Loucy (cell line): ENCODE measurements around the gene SLC22A23.

Source experiments
- H2AFZ ChIP-seq: fragments of 200-600 bp; sonication (generic); 2 replicates; pipeline ENCODE4 v1.6.0; 2016; ENCODE audit warnings: antibody characterized with exemption, mild to moderate bottlenecking, low read length, moderate library complexity
- H3F3A ChIP-seq: fragments of 200-600 bp; 2 replicates; pipeline ENCODE4 v1.6.0; 2016; ENCODE audit warnings: antibody characterized with exemption, low read depth, mild to moderate bottlenecking
- H3K27me3 ChIP-seq: fragments of 200-600 bp; sonication (generic); 2 replicates; pipeline ENCODE4 v1.6.1; 2014; ENCODE audit warnings: low read length, mild to moderate bottlenecking; ENCODE audit not compliant: insufficient read depth, poor library complexity, severe bottlenecking
- H3K36me3 ChIP-seq: fragments of 200-600 bp; sonication (generic); 2 replicates; pipeline ENCODE4 v1.6.1; 2016; ENCODE audit warnings: low read length; ENCODE audit not compliant: insufficient read depth
- H3K4me1 ChIP-seq: fragments of 200-600 bp; sonication (generic); 2 replicates; pipeline ENCODE4 v1.5.1; 2014; ENCODE audit warnings: low read length, mild to moderate bottlenecking; ENCODE audit not compliant: insufficient read depth, poor library complexity, severe bottlenecking
- H3K4me2 ChIP-seq: fragments of 200-600 bp; sonication (generic); 2 replicates; pipeline ENCODE4 v1.6.0; 2014; ENCODE audit warnings: antibody characterized with exemption, low read length, low read depth, mild to moderate bottlenecking; ENCODE audit not compliant: poor library complexity, severe bottlenecking
- H3K4me3 ChIP-seq: fragments of 200-600 bp; sonication (generic); 2 replicates; pipeline ENCODE4 v1.5.1; 2014; ENCODE audit warnings: low read length, mild to moderate bottlenecking, mixed read lengths; ENCODE audit not compliant: poor library complexity, severe bottlenecking
- H3K79me2 ChIP-seq: fragments of 200-600 bp; sonication (generic); 2 replicates; pipeline ENCODE4 v1.6.1; 2014; ENCODE audit warnings: low read length; ENCODE audit not compliant: insufficient read depth
- H3K9ac ChIP-seq: fragments of 200-600 bp; sonication (generic); 2 replicates; pipeline ENCODE4 v1.6.0; 2014; ENCODE audit warnings: mild to moderate bottlenecking, low read depth, low read length, moderate library complexity; ENCODE audit not compliant: poor library complexity, severe bottlenecking
- H3K9me2 ChIP-seq: fragments of 200-600 bp; sonication (generic); replicated peaks from 2 replicates; pipeline ENCODE4 v1.6.1; 2016; ENCODE audit warnings: low read depth, low read length, mixed read lengths
- H3K9me3 ChIP-seq: fragments of 200-600 bp; sonication (generic); 2 replicates; pipeline ENCODE4 v1.6.1; 2014; ENCODE audit warnings: mild to moderate bottlenecking, antibody characterized with exemption, low read length, low read depth; ENCODE audit not compliant: insufficient read depth
- H4K20me1 ChIP-seq: fragments of 200-600 bp; sonication (generic); 2 replicates; pipeline ENCODE4 v1.6.0; 2014; ENCODE audit warnings: antibody characterized with exemption, low read length, mild to moderate bottlenecking; ENCODE audit not compliant: insufficient read depth, poor library complexity, severe bottlenecking
- CTCF ChIP-seq: fragments of 200-600 bp; sonication (generic); conservative IDR thresholded peaks from 2 replicates; pipeline ENCODE4 v1.5.1; 2014; ENCODE audit warnings: mild to moderate bottlenecking, antibody characterized with exemption, low read length
- EZH2phosphoT487 ChIP-seq: fragments of 200-600 bp; IDR thresholded peaks from 2 replicates; pipeline ENCODE4 v1.6.1; 2018; ENCODE audit warnings: antibody characterized with exemption, mild to moderate bottlenecking, moderate library complexity, borderline replicate concordance

The SLC22A23 gene

GRCh38 chr6:3490625-3490980 lies 33.8 kb upstream of the SLC22A23 start:
- Histone ChIP-seq H3K4me3 (no peak overlapping the region), H3K9me3 (no peaks in the 10 kb centered on the region), H3F3A (no peaks in the 10 kb centered on the region), H3K9ac (no peak overlapping the region), H3K4me2 (no peak overlapping the region), H2AFZ (no peak overlapping the region), H3K27me3 (no peaks in the 10 kb centered on the region), H3K36me3 (no peaks in the 10 kb centered on the region), H3K79me2 (no peaks in the 10 kb centered on the region), H3K9me2 (no peaks in the 10 kb centered on the region), H4K20me1 (no peaks in the 10 kb centered on the region), H3K4me1 (no peaks in the 10 kb centered on the region)
- TF ChIP-seq EZH2phosphoT487 (no peak), CTCF (no peak)

- TF ChIP-seq CTCF (no peak), EZH2phosphoT487 (no peak)
- Histone ChIP-seq H3K4me3 (no peak overlapping the region), H3K36me3 (no peaks in the 10 kb centered on the region), H2AFZ (no peak overlapping the region), H3K9me3 (no peaks in the 10 kb centered on the region), H3K4me2 (no peak overlapping the region), H3K9ac (no peak overlapping the region), H3F3A (no peaks in the 10 kb centered on the region), H3K9me2 (no peaks in the 10 kb centered on the region), H3K27me3 (no peaks in the 10 kb centered on the region), H3K4me1 (no peaks in the 10 kb centered on the region), H4K20me1 (no peaks in the 10 kb centered on the region), H3K79me2 (no peaks in the 10 kb centered on the region)
These were observed 33.2 kb upstream of the SLC22A23 start for GRCh38 chr6:3489961-3490624.

GRCh38 chr6:3489027-3489757 lies 32.3 kb upstream of the SLC22A23 start:
- Histone ChIP-seq H2AFZ (no peak overlapping the region), H3F3A (no peaks in the 10 kb centered on the region), H3K9me2 (no peaks in the 10 kb centered on the region), H3K9me3 (no peaks in the 10 kb centered on the region), H3K9ac (no peak overlapping the region), H3K36me3 (no peaks in the 10 kb centered on the region), H3K27me3 (no peaks in the 10 kb centered on the region), H4K20me1 (no peaks in the 10 kb centered on the region), H3K4me2 (no peak overlapping the region), H3K79me2 (no peaks in the 10 kb centered on the region), H3K4me1 (no peaks in the 10 kb centered on the region), H3K4me3 (no peak overlapping the region)
- TF ChIP-seq CTCF (no peak), EZH2phosphoT487 (no peak)
